GM21447 (cell line): ENCODE data around the gene LRRC4C.
A peak's percentile ranks its signal among the peaks of the same experiment; 100 is the strongest.
"Not testable (repeated sequence)": the region's sequence is repeated elsewhere in the genome, so short reads cannot be mapped to it uniquely, and the experiment has no call there.

Experiments used
- ATAC-seq: cut with Tn5 transposase; IDR thresholded peaks from one replicate; pipeline ENCODE4 v1.9.1; 2021; ENCODE audit not compliant: unreplicated experiment

LRRC4C gene

DNA sequence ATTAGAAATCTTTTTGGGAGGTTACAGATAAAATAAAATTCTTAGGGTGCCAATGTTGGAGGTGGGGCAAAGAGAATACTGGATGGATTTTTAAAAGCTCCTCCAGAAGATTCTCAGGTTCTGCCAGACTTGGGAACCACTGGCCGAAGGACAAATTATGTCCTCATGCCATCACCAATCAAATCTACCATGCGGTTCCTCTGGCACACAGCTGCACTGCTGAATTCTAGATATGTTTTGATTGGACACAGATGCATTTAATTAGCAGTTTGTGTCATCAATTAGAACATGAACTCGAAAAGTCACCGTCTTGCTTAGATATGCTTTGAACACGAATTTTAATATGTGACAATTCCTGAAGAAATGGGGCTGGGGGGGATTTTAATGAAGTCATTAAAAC is 1269.2 kb downstream of the LRRC4C start:
- ATAC-seq, result no peak

DNA sequence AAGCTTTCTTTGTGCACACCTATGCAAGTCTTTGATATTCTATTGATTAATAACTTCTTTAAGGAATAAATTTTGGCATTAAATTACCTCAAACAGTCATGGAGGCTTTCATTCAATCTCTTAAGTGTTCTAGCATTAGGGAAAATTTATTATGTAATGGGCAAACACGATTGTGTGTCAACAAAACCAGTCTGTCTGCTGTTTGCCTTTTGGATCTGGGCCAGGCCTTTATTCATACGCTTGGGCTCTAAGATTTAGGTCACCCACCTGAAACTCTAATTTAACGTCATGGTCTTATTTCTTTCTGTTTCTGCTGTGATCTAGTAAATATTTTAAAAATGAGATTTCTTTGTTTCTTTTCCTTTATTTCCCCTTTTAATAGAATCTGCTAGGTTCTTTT is 1270.6 kb downstream of the LRRC4C start:
- no peak for ATAC-seq

DNA sequence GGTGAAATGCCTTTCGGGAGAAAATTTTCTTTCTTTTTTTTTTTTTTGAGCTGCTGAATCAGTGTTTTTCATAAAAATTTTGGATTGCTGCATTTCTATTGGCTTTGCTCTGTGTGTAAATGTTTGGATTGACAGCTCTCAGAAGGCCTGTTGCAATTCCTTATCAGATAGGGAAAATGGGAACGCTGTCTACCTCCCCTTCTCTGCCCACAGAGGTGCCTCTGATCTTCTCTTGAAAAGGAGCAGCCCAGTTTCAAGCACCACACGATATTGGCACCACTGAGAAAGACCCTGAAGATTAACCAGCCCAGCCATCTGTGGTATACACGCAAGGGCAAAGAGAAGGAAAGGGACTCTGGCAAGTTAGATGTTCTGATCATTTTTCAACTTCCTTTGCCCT is 1272.2 kb downstream of the LRRC4C start:
- no peak for ATAC-seq

DNA sequence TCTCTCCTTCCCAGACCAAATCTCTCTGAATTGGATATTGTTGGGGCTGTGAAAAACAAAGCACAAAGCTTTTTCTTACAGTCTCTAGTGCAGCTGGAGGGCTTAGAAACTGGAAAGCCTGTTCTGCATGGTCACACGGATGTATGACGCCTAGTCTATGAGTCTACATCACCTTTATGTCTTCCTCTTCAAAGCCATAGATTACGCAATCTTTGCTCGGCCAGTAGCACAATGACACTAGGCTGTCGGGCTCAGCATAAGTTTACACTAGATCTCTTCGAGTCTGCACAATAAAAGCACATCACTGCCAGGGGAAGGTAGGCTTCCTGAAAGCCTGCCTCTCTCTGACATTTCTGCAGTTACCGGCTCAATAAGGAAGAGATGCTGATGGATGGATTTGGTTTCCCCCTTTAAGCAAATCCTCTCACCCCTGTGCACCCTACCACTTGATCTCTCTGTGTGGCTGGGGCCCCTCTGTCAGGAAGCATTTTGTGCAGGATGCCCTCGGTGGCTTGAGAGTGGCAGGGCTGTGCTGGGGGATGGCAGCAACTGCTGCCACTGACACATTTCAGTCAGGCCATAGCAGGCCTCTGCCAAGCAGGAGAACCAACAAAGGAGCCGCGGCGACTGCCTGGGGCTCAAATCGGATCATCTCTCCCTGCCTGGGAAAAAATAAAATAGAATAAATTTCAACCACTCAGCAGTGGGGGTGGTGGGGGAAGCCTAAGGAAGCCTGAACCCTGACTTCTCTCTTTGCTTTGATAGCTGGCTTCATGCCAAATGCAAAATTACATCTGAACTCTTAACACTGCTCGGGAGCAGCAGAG is 1272.8 kb downstream of the LRRC4C start:
- no peak for ATAC-seq

DNA sequence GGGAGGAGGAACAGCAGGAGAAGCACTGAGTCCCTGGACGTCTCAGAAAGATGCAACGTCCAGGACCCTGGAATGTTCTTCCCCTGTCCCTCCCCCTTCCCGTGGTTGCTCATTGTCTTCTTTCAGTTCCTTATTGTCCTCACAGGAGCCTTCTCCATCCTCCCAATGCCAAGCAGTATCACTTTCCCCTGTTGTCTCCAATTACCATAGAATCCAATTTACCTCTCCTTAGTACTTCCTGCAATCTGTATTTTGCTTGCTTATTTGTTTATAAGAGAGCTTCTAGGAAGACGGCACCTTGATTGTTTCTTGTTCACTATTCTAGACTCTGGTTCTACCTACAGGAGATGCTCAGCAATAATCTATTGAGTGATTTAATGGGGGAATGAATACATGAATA is 1273.7 kb downstream of the LRRC4C start:
- no peak for ATAC-seq

DNA sequence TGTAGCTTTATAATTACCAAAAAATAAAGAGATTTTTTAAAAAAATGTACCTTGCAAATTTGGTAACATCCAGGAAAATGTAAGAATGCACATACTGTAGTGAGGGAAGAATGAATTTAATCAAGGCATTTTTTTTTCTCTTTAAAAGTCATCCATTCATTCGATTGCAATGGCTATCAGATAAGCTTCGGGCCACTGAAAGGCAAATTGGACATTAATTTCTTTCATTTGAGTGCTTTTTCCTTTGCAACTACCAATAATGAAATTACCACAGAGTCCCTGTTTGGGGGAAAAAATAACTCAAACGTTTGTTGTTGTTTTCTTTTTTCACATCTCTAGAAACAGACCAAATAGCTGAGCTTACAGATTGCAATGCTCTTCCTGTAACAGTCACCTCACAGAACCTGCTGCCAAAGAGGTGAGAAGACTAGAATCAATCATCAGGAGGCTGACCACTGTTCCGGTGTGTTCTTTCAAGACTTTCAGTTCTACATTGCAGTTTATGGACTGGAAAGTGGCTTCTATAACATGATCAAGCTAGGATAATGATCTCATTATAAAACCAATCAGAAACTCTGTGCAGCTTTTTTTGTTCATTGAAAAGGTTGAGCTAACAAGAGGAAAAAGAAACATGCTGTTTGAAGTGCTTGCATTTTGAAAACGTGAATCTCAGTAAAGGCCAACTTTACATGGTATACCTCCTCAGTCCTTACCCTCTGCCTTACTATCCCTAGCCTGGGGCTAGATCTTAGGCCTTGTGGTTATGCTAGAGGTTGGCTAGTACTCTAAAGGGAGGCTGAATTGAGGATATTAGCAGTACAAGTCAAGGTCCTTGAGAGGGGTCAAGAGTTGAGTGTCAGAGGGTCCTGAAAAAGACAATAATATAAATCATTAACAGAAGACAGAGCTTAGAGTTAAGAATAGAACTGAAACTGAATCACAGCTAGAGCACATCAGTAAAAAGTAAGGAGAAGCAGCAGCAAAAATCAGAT is 1276.1 kb downstream of the LRRC4C start:
- ATAC-seq, result peak; percentile 76

DNA sequence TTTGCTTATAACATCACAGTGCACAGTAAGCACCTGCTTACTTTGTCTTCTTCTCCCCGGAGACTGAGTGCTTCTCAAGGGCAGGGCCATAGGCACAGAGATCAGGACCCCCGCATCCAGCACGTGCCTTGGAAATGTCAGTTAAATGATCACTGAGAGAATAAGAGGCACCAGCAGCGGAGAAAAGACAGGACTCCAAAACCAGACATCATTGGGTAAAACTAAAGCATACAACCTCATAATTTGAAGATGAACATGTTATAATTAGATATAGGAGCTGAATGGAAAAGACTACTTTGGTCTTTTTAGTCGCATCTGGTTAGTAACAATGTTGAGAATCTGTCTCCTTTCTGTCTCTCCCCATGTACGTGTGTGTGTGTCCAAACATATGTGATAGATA is 1279.9 kb downstream of the LRRC4C start:
- ATAC-seq, result no peak

DNA sequence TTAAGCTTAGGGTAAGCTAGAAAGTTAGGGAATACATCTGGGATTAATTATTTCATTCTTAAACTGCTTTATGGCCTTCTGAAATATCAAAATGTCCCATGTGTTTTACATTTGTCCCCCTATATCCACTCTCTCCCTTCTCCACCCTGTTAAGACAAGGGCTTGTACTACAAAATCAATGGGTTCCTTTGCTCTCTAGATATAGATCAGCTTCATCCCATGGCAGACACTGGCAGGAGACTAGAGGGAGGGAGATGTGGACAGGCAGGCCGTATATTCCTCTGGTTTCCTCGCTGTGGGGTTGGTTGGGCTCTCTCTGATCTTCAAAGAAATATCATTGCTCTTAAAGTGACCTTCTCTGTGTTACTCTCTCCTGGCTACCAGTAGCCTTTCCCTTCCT is 1281.0 kb downstream of the LRRC4C start:
- ATAC-seq, result no peak

DNA sequence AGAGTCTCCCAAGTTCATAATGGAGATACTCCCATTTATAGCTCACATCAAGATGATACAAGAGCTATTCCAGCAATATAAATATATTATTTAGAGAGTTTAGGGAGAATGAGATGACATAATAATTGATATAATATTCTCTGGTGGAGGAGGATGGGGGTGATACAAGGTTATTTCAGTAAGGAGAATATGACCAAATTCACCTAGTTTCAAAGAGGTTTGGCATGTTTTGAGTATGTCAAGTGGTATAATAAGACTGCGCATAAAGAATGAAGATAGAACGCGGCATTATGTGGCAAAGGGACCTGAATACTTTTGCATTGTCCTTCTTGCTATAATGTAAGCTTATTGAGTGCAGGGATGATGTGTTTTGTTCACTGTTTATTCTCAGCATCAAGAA is 1283.5 kb downstream of the LRRC4C start:
- no peak for ATAC-seq

DNA sequence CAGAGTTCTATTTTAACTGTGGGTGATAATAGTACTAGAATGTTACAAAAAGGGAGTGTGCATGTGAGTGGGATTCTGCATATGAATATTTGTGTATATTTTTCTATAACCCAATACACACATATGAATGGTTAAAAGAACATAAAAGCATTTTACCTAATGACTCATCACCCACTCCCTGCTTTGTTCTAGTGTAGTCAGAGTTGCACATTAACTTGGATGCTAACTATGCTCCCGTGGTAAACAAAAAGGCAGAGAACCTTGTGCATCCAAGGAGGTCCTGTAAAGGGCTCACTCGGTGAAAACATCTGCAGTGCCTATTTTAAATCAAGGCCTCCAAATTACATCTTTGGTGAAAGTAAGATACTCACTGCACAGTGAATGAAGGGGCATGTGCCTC is 1289.4 kb downstream of the LRRC4C start:
- no peak for ATAC-seq

DNA sequence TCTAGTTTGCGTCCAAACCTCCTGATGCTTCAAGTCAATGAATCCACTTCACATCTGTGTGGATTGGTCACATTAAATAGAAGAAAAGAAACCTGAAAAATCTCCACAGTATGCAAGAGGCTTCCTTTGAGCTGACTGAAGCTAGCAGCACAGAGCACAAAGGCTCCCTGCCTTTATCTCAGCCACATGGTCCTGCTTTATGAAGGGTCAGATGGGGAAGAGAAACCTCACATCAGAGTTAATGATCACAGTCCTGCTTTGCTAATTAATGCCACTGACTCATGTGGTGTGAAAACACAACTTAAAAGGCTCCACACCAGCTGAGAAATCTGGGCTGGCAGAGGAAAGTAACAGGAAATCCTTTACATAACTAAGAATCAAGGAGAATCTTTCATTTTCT is 1291.0 kb downstream of the LRRC4C start:
- ATAC-seq, result peak; percentile 87

DNA sequence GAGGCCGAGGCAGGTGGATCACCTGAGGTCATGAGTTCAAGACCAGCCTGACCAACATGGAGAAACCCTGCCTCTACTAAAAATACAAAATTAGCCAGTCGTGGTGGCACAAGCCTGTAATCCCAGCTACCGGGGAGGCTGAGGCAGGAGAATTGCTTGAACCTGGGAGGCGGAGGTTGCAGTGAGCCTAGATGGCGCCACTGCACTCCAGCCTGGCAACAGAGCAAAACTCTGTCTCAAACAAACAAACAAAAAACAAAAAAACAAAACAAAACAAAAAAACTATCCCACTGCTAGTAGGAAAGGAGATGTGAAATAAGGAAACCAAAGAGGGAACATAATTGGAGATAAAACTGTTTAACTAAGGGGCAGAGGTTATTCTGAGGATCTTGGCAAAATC is 1291.6 kb downstream of the LRRC4C start:
- not testable (repeated sequence) for ATAC-seq

DNA sequence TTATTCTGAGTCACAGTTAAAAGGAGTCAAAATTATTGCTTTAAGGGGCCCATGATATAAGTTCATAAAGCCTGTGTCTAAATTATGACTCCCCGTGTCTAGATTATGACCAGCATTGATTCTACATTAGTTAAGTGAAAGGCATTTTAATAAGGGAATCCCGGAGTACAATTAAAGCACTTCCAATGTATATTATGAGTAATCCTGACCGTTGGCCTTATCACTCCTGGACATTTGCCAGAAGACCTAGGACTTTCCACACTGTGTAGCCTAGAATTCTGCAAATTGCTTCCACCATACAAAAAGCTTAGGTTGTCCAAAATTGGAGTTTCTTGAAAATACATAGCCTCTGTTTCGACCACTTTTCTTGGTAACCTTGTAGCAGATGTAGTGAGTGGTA is 1292.6 kb downstream of the LRRC4C start:
- no peak for ATAC-seq

DNA sequence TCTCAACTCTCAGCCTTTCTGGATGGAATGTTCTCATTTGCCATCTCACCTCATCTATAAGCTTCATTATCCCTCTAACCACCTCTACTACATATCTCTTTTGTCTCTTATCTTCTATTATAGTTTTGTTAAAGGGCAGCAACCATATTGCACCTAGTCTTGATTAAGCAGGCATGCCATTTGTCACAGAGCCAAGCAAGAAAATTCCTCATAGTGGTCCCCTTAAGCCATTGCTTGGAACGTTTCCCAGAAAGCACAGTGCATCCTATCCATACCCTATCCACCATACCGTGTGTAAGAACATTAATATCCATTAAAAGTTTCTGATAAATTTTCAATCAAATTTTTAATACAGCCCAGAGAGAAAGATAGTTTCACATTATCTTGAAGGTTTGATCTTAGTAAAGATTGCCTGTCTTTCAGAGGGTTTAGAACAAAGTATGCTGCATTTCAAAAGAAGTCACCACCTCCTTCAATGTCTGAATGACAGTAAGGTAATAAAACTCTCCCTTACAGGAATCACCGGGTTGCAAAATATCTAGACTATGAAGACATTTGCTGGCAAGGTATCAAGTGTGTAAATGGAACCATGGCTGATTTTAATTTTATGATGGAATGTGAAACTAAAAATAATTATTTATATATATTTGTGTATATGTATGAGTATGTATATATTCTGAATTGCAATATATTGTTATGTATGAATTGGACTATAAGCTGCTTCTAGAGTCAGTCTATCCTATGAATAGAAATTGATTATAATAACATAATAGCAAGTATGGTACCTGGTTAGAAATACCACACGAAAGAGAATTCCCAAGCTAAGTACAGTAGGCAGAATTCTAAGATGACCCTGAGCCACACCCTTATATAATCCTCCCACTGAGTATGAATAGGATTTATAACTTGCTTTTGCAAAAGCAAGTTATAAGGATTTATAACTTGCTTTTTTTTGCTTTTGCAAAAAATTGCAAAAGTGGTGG is 1296.3 kb downstream of the LRRC4C start:
- no peak for ATAC-seq

DNA sequence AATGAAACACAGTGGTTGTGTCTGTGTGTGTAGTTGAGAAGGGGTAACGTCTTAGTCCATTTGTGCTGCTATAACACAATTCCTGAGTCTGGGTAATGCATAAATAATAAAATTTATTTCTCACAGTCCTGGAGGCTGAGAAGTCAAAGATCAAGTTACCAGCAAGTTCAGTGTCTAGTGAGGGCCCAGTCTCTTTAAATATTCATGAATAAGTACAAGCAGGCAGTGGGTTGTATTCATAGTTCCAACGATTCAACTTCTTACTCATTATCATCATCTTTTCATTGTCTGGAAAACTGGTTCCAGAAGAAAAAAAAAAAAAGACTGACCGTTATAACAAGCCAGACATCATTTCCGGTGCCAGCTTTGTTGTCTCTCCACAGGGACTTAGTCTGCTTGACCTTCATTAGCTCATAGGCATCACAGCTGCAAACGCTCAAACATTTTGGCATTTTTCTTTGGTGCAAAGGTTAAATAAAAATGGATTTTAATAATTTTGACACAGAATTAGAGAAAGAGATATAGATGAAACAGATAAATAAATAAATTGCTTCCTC is 1297.5 kb downstream of the LRRC4C start:
- no peak for ATAC-seq

DNA sequence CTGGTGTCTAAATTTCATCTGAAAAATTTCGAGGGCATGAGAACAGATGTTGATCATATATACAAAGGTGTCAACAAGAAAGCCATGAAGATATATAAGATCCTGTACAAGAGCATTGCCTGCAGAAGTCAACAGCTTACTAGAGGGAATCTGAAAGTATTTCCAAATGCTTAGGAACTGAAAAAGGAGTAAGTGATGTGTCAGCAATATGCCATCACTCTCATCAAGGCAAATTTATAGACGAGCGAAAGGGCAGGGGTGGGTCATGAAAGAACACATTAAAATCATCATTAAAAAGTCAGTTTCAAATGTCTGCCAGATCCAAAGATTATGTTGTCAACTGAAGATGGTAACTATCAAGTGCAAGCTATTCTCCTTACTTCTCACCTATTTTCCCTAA is 1299.0 kb downstream of the LRRC4C start:
- no peak for ATAC-seq

DNA sequence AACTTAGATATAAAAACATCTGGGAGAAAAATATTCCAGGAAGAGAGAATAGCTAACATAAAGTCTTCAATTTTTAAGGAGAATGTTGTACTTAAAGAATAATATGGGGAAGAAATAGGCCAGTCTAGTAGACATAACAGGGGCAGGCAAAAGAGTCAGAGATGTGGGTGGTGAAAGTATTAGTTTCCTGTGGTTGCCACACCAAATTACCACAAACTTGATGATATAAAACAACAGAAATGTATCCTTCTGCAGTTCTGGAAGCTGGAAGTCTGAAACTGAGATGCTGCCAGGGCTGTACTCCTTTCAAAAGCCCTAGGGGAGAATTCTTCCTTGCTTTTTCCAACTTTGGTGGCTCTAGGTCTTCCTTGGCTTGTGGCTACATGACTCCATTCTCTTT is 1309.7 kb downstream of the LRRC4C start:
- no peak for ATAC-seq

DNA sequence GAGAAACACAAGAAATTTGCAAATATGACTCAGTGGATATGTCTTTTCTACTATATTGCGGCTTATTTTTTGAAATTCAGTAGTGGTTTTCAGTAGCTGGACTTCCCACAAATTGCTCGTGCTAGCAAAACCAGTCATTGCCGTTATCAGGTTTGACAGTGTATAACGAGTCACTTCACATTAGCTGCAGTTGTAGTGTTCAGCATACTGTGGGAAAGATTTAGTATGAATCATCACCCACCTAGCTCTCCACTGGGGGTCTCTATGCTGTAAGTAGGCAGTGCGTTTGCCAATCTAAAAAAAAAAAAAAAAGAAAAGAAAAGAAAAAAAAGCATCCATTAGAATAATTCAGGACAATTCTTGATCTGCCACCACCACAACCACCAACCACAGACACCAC is 1318.9 kb downstream of the LRRC4C start:
- no peak for ATAC-seq

DNA sequence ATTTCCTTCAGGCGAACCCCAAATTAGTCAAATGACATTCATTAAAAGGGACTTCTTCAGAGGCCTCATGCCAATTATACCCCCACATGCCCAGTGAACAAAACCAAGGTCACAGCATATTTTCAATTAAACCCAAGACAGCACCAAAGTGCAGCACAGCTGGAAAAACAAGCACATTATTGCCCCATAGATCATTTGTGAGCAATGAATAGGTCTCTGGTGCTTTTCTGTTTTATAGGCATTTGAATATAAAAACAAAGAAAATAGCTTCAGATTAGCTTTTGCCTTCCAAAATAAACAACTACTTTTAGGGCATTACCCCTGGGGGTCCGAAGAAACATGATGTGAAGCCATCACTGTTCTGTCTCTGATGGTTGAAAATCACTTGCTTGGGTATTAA is 1319.9 kb downstream of the LRRC4C start:
- ATAC-seq, result no peak

DNA sequence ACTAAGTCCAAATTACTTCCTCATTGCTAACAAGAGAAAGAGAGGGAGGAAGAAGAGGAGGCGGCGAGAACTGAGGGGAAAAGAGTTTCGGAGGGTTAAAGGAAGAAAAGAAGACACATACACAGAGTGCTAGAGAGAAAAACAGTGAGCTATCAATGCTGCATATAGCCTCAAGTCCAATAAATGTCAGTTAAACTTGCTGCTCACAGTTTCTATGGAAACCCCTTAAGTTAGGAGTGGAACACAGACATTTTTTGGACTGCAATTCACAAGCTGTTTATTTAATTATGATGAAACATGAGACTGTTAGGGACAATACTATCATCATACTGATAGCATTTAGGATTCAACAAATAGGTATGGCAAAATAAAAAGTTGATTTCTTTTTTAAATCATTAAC is 1320.4 kb downstream of the LRRC4C start:
- no peak for ATAC-seq
